Left kidney (tissue), 2 donors: ENCODE measurements around the gene PSMD6. TPM values are rescaled to one million over a fixed set of nuclear protein-coding genes. Genes with fewer than 3 reads are reported as not detected.

Experiments
- DNase-seq: peaks from one replicate; pipeline ENCODE4 v3.0.0-alpha.2; 2013
- polyA plus RNA-seq: library from polyadenylated mRNA; unstranded; fragments of 120-200 nt; gene quantifications from one replicate; pipeline ENCODE4 v1.2.1, GENCODE V29; 2013; ENCODE audit not compliant: insufficient read length

The PSMD6 gene
- polyA plus RNA-seq, 1 donor = 140 TPM

DNA sequence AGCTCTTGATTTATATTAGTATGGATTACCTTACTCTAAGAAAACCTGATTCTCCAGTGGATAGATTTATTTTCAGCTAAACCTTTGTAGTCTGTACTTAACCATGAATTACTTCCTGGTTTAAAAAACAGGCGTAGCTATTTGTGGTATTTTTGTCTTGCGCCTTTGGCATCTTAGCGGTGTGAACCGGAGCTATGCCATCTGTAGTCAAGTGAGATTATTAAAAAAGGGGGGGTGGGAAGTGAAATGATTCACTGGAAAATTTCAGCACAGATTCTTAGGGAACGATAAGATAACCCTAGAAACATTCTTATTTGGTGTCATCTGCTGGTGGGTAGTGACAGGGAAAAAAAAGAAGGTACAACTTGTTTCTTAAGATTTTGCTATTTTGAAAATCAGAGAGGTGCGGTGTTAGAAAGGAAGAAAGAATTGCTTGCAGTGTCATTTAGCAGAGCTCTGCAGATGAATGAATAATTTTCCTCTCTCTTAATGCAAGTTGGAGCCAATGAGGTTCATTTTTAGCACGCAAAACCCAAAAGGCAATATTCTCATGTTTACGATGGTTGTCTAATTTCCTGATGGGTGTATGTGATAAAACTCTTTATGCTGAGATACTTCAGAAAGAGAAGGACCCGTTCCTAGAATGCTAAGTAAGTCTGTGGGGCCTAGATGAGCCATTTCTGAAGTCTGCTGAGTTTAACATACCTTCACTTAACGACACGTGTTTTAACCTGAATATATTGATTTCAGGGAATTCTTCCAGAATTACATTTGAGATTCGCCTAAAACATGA is 44.0 kb downstream of the PSMD6 start:
- DNase-seq = no peak

DNA sequence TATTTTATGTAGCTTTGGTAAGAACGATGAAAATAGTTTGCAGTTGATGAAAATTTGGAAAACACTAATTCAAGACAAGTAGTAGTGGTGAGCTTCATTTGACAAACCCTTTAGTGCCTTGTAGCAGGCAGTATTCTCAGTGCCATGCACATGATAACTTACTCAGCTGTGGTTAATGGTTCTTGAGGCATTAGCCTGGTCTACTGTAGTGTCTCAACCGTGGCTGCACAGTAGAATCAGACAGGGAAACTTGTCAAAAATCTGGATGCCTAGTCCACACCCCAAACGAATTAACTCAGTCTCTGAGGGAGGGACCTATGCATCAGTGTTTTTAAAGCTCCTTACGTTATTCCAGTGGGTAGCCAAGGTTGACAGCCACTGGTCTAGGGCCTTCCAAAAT is 45.4 kb downstream of the PSMD6 start:
- no peak for DNase-seq

- no peak for DNase-seq
These were observed 46.5 kb downstream of the PSMD6 start for GRCh38 chr3:63976872-63977200.

DNA sequence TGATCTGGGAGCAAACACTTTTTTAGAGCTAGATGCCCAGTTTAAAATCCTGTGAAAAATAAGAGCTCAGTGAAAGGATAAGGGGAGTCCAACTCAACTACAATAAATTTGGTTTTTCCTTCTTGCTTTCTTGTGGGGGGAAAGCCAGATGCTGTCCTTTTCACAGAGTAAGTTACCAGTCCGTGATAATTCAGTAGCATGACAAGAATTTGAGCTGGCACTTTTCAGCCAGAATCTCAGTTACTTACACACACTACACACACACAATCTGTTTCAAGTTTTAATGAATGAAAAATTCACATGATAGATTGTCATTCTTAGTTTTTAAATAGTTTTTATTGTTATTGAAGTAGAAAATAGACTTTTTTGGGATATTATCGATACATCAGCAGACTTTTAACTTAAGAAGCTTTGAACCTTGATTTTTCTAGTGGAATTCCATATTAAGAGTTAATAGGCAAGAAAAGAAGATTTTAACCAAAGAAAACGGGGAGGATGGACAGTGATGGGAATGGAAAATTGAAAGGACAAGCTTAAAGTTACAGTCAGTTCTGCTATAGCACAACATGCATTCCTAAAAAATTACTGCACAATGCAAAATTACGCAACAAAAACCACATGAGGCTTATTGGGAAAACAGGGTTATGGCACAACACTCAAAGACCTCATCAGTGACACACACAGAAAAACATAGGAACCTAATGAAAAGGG is 47.0 kb downstream of the PSMD6 start:
- no peak for DNase-seq

DNA sequence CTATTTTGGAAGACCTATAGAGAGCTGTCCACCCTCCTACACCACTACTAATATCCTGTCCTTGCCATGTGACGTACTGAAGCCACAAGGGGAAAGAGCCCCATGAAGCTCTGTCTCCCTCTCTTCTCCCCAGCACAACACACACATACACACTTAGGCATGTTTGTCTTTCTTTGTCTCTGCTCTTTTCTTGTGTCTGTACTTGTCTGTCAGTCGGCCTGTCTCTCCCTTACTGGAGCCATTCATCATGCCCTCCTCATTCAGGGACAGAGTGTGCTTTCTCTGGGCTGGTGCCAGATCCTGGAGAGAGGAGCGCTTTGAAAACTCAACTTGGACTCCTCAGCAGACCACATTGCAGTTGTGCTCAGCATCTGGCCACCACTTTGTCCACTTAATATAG is 47.6 kb downstream of the PSMD6 start:
- no peak for DNase-seq

DNA sequence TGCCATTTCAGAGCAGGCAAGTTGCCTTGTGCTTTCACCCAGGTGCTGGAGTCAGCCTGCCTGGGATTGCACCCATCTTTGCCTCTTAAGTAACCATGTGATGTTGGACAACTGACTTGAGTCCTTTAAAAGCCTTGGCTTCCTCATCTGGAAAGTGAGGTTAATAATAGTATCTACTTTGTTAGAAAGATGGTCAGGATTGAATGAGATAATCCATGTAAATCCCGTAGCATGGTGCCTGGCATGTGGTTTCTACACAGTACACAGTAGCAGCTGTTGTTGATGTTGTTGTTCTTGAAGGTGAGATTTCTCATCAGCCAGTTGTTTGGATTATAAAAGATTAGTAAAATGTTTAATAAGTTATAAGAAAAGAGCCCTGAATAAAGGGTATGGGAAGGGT is 48.8 kb downstream of the PSMD6 start:
- no peak for DNase-seq

DNA sequence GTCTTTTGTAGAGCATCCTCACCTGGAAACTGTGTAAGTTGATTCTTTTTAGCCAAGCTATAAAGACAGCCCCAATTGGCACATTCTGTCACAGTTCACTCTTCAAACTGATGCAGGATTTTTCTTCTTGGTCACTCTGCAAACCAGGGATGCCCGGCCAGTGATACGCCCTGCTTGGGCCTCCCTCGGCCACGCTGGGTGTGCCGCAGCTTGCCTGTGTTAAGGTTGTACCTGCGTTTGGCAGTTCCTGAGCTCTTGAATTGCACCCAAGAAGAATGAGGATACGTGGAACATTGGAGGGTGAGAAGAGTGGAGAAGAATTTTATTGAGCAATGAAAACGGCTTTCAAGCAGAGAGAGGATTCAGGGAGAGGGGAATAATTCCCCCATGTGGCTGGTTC is 49.9 kb downstream of the PSMD6 start:
- DNase-seq = no peak

DNA sequence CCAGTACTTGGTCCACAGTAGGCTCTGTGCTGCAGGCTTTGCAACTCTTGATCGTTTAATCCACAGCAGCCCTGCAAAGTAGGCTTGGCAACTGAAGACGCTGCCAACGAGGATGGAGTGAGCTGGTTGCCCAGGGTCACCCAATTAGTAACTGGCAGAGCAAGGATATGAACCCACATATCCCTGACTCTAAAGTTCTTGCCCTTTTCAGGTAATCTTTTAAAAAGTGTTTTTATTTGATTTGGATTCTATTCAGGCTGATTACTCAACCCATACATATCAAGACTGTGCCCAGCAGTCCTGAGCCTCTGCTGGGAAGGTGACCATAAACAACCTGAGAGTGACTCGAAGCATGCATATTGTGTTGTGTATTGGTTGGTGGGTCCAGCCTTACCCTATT is 50.3 kb downstream of the PSMD6 start:
- no peak for DNase-seq

DNA sequence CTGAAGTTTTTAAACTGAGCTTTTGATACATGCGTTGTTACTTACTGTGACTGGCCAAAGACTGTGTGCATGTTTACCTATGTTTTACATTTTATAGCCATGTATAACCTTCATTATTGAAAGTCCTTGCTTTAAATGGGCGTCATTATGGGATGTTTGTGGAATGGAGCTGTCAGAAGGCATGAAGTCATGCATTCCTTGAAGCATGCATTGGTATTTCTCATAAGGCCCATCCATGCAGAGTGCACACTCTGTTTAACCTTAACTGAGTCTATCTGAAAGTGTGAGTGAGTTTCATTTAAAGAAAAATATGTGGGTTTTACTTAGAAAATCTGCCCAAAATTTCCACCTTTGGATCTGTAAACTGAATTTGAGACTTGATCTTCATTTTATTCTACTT is 51.1 kb downstream of the PSMD6 start:
- no peak for DNase-seq

- DNase-seq = no peak
These were observed 52.4 kb downstream of the PSMD6 start for GRCh38 chr3:63970631-63971475.

DNA sequence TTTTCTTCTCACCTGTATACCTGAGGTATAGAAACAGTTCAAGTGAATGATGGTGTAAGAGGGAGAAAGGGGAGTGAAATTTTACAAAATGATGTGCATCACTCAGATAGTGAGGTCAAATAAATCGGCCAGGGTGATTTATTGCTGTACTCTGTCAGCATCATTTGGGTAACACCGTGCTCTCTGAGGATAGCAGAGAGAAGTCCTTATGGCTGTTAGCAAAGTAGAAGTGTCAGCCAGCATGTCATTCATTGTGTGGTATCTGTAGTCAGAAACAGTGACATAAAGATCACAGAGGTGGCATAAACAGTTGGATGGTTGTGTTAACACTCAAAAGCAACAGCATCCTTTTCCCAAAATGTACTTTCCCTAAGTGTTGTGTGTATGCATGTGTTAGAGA is 53.4 kb downstream of the PSMD6 start:
- no peak for DNase-seq

DNA sequence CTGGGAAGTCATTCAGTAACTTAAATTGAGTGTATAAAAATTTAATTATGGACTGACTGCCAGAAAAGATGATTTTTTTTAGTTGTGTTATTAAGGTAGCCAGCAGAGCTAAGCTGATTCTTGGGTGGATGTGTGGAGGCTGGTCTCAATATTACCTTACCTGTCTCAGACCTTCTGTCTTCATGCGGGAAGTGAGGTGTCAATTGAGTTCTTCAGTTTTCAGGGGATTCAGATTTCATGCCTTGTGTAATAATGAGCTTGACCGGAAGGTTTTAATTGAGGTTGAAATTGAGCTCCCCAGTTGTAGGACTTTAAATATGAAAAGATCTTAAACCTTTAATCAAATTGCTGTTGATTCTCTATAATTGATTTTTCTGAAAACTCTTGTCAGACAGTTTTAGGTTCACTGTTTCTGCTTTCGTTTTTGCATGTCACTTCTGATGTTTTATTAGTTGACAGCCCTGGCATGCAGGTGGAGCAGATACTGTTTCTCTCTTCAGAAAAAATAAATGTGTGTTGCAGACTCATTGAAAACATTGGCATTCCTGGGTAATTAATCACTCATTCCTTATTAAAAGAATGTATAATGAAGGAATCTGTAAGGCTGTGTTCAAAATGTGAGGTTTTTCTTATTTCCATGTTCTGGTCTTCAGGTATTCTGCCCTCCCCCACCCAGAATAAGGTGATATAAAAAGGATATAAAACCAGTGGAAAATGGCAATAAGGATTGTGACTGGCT is 54.5 kb downstream of the PSMD6 start:
- DNase-seq = no peak

DNA sequence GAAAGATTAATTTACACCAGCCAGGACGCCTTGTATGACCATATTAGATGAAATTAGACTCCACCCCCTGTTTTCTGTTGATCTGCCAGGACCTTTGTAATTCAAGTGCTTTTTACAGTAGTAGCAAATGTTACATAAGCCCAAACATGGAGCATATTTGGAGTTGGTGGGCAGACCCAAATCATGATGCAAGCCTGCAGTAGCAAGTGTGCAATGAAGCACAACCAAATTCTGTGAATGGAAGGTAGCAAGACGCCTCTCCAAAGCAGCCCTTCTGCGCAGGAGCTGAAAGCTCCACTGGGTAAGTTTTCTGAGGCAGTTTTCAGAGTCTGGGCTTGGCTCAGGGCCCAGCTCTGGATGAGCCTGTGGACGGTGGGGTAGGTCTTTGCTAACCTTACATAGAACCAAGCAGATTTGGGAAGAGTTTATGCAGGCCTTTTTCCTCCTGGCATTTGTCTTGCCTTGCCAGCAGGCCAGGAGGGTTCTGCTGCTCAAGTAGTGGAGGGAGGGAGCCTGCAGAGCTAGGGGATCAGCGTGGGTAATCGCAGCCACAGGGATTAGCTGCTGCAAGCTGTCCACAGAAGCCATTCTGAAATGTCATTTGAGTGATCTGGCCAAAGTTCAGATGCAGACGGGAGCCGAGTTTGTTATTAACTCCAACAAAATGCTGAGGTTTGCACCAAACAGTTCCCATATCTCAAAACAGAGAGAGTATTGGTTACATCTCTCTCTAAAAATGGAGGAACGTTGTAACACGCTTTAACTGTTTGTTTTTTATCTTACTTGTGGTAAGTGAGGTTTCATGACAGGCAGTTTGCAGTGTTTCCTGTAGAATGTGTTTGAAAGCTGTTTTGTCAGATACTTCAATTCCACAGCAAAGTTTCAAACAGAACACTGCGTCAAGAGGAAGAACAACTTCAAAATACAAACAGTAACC is 55.4 kb downstream of the PSMD6 start:
- DNase-seq = peak; percentile 36

DNA sequence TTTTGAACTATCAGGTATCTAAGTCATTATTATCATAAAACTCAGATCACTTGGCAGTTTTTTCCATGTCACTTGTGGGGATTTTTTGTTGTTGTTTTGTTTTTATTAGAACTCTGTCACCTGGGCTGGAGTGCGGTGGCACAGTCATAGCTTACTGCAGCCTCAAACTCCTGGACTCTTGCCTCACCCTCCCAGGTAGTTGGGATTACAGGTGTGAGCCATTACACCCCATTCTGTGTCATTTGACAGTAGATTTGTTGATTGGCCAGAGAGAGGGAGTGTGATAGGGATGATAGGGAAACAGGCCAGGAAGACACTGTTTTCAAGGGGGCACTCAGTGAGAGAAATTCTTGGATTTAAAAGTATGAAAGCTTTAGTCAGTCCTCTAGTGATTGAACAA is 56.4 kb downstream of the PSMD6 start:
- DNase-seq = no peak

- no peak for DNase-seq
These were observed 57.3 kb downstream of the PSMD6 start for GRCh38 chr3:63966007-63966406.

DNA sequence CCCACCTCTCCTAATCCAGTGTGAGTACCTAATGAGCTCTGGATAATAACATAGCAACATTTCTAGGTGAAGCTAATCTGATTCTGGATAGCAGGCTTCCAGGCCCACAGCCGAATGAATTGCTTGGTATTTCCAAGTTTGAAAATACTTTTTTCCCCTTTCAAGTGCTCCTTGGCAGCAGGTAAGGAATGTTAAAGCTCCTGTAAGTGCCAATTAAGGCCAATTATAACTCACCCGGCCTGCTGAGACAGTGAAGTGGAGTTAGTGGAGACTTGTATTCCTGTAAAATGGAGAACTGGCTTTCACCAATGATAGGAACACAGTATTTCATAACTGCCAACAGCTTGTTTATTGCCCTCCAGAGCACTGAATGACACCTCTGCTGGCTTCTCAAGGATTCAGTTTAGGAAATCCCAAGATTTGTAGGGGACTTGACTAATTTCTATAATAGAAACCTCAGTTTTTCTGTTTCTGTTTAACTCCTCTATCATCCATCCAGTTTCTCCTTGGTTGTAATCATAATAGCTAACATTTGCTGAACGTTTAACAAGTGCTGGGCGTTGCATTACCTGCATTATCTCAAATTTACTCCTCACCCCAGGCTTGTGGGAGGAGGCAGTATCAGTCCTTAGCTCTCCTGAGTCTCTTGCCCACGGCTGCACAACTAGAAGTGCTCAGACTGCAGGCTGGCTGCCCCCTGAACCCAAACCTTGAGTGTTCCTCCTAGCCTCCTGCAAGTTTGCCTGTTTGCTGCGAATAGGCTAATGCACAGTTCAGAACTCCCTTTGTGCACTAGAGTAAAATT is 58.4 kb downstream of the PSMD6 start:
- DNase-seq = no peak

GRCh38 chr3:63963496-63963895 is 59.8 kb downstream of the PSMD6 start:
- no peak for DNase-seq

DNA sequence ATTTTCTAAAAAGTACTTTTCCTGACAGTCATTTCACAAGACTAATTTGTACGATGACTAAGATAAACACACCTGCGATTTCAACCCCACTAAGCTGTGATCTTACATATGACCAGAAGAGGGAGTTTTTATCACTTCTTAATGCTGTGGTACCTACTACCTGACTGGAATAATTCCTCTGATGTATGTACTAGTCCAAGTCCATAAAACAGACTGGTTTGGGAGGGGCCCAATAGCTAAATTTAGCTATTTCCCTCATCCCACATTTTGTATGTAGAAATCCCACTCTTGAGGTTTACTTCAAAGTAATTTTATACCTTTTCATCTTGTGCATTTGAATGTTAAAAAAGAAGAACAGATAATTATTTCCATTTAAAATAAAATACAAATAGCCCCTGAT is 61.4 kb downstream of the PSMD6 start:
- no peak for DNase-seq
